ENCODE data around the gene SLC30A1. TPM values are rescaled to one million over a fixed set of nuclear protein-coding genes. Genes with fewer than 3 reads are reported as not detected.

The SLC30A1 gene
- total and polyA plus RNA-seq, 2 donors (not counting 1 experiment from before 2014, with no cell fraction given), result 13.6 to 45.2 TPM

- no peak overlapping the region for H2AFZ ChIP-seq (ENCODE audit: low read length)
- no peak overlapping the region for H3K27ac ChIP-seq (ENCODE audit: insufficient read depth, low read length)
- DNase-seq (ENCODE audit: low read depth in 2 of 2), result no peak
- TF ChIP-seq CTCF (conservative IDR thresholded peaks at IDR 0.05 in 1 of 2, IDR thresholded peaks at IDR 0.05 in 1 of 2; ENCODE audit: low read depth in 1 of 2, low read length in 2 of 2), result no peak
- TF ChIP-seq EZH2 (IDR thresholded peaks at IDR 0.05; ENCODE audit: low read length, missing control alignments), result no peak
- H3K4me3 ChIP-seq (replicated peaks in 1 of 4; ENCODE audit: control extremely low read depth in 1 of 4, insufficient read depth in 1 of 4, low read depth in 3 of 4, low read length in 4 of 4), result no peak overlapping the region
- no peaks in the 10 kb centered on the region for H3K4me1 ChIP-seq (ENCODE audit: control insufficient read depth, extremely low read depth, insufficient read depth, low read length)
- no peak overlapping the region for H3K4me2 ChIP-seq (ENCODE audit: extremely low read depth, insufficient read depth, low read length)
- H3K9ac ChIP-seq (ENCODE audit: insufficient read depth, low read length), result no peak overlapping the region
- no peaks in the 10 kb centered on the region for H3K27me3 ChIP-seq (ENCODE audit: control insufficient read depth, insufficient read depth, low read length)
- H4K20me1 ChIP-seq (ENCODE audit: control insufficient read depth, extremely low read depth, insufficient read depth, low read length), result no peaks in the 10 kb centered on the region
- H3K36me3 ChIP-seq (ENCODE audit: control insufficient read depth, insufficient read depth, low read length), result no peaks in the 10 kb centered on the region
- no peaks in the 10 kb centered on the region for H3K79me2 ChIP-seq (ENCODE audit: control insufficient read depth, insufficient read depth, low read length)
- no peaks in the 10 kb centered on the region for H3K9me3 ChIP-seq (ENCODE audit: control insufficient read depth, insufficient read depth, low read depth, low read length)
Observed at GRCh38 chr1:211620097-211620496, 41.1 kb upstream of the SLC30A1 start.

- Histone ChIP-seq H2AFZ (ENCODE audit: low read length) (no peak overlapping the region), H3K36me3 (ENCODE audit: control insufficient read depth, insufficient read depth, low read length) (no peaks in the 10 kb centered on the region), H4K20me1 (ENCODE audit: control insufficient read depth, extremely low read depth, insufficient read depth, low read length) (no peaks in the 10 kb centered on the region), H3K9me3 (ENCODE audit: control insufficient read depth, insufficient read depth, low read depth, low read length) (no peaks in the 10 kb centered on the region), H3K4me3 (replicated peaks in 1 of 4; ENCODE audit: control extremely low read depth in 1 of 4, insufficient read depth in 1 of 4, low read depth in 3 of 4, low read length in 4 of 4) (no peak overlapping the region), H3K27me3 (ENCODE audit: control insufficient read depth, insufficient read depth, low read length) (no peaks in the 10 kb centered on the region), H3K4me2 (ENCODE audit: extremely low read depth, insufficient read depth, low read length) (no peak overlapping the region), H3K79me2 (ENCODE audit: control insufficient read depth, insufficient read depth, low read length) (no peaks in the 10 kb centered on the region), H3K4me1 (ENCODE audit: control insufficient read depth, extremely low read depth, insufficient read depth, low read length) (no peaks in the 10 kb centered on the region), H3K27ac (ENCODE audit: insufficient read depth, low read length) (no peak overlapping the region), H3K9ac (ENCODE audit: insufficient read depth, low read length) (no peak overlapping the region)
- no peak for DNase-seq (ENCODE audit: low read depth in 2 of 2)
- TF ChIP-seq CTCF (conservative IDR thresholded peaks at IDR 0.05 in 1 of 2, IDR thresholded peaks at IDR 0.05 in 1 of 2; ENCODE audit: low read depth in 1 of 2, low read length in 2 of 2) (no peak), EZH2 (IDR thresholded peaks at IDR 0.05; ENCODE audit: low read length, missing control alignments) (no peak)
Observed at GRCh38 chr1:211619033-211619996, 40.4 kb upstream of the SLC30A1 start.

- Histone ChIP-seq H3K4me3 (replicated peaks in 1 of 4; ENCODE audit: control extremely low read depth in 1 of 4, insufficient read depth in 1 of 4, low read depth in 3 of 4, low read length in 4 of 4) (no peak overlapping the region), H3K9me3 (ENCODE audit: control insufficient read depth, insufficient read depth, low read depth, low read length) (no peaks in the 10 kb centered on the region), H3K9ac (ENCODE audit: insufficient read depth, low read length) (no peak overlapping the region), H3K36me3 (ENCODE audit: control insufficient read depth, insufficient read depth, low read length) (no peaks in the 10 kb centered on the region), H4K20me1 (ENCODE audit: control insufficient read depth, extremely low read depth, insufficient read depth, low read length) (no peaks in the 10 kb centered on the region), H3K4me1 (ENCODE audit: control insufficient read depth, extremely low read depth, insufficient read depth, low read length) (peaks cover 6% of the 10 kb centered on the region), H3K79me2 (ENCODE audit: control insufficient read depth, insufficient read depth, low read length) (no peaks in the 10 kb centered on the region), H3K4me2 (ENCODE audit: extremely low read depth, insufficient read depth, low read length) (no peak overlapping the region), H3K27ac (ENCODE audit: insufficient read depth, low read length) (no peak overlapping the region), H2AFZ (ENCODE audit: low read length) (peak overlapping the region; percentile 60), H3K27me3 (ENCODE audit: control insufficient read depth, insufficient read depth, low read length) (no peaks in the 10 kb centered on the region)
- no peak for TF ChIP-seq CTCF (conservative IDR thresholded peaks at IDR 0.05 in 1 of 2, IDR thresholded peaks at IDR 0.05 in 1 of 2; ENCODE audit: low read depth in 1 of 2, low read length in 2 of 2)
- TF ChIP-seq EZH2 (IDR thresholded peaks at IDR 0.05; ENCODE audit: low read length, missing control alignments), result no peak
- no peak for DNase-seq (ENCODE audit: low read depth in 2 of 2)
Observed at GRCh38 chr1:211616965-211617297, 38.0 kb upstream of the SLC30A1 start.
